HEK293T (cell line): Measurements from ENCODE around the gene SLC9A2.

ENCODE experiments used
- FOXM1 ChIP-seq: fragments of 450-650 bp; IDR thresholded peaks from 2 replicates; pipeline ENCODE4 v1.6.1; 2017; ENCODE audit warnings: mild to moderate bottlenecking, borderline replicate concordance
- PKNOX1 ChIP-seq: fragments of 450-650 bp; IDR thresholded peaks from 2 replicates; pipeline ENCODE4 v1.6.1; 2016
- SP1 ChIP-seq: fragments of 450-650 bp; IDR thresholded peaks from 2 replicates; pipeline ENCODE4 v1.6.1; 2017

GRCh38 chr2:102581911-102582310 is 37.4 kb upstream of the SLC9A2 start:
- TF ChIP-seq SP1 (no peak), PKNOX1 (no peak), FOXM1 (no peak)
